Measurements from ENCODE around the gene CALCA. TPM values are rescaled to one million over a fixed set of nuclear protein-coding genes. Genes with fewer than 3 reads are reported as not detected.

The CALCA gene
- total and polyA plus RNA-seq, 2 of the 8 experiments (the other 6 are each of a cell fraction or from before 2014, with no cell fraction given): 0.50 to 0.73 TPM

DNA sequence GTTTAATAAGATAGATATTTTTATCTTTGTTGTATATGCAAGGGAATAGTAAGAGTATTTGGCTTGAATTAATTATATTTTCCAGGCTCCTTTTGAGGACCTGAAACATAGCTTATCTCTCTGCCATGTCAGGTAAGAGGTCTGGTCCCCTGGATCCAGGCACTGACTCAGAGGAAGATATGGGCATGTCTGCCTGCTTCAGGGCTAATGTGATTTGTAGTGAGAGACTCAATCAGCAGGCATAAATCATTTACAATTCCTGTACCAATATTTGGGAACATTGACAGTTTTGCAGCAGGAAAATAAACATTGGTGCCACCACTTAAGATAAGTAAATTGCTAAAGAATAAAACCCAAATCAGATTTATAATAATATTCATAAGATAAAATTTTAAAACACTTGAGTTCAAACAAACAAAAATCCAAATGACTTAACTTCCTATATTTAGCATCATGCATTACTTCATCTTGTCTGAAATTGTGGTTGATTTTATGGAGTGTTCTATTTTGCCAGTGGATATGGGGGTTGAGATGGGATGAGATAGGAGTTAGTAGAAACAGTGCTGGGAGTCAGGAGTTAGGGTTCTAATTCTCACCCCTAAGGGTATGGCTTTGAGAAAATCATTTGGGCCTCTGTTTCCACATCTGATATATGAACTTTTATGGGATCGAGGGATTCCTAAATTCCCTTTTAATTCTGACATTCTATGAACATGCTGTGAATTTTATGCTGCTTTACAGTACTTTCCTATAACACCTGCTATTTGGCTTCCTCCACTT is 5.1 kb upstream of the CALCA start:
- Histone ChIP-seq H3K27me3 (replicated peaks in 1 of 4; ENCODE audit: control insufficient read depth in 3 of 4, extremely low read depth in 1 of 4, insufficient read depth in 3 of 4, low read length in 3 of 4) (peaks cover 37 to 54% (median 45%) of the 10 kb centered on the region in 4 experiments), H3K79me2 (ENCODE audit: control insufficient read depth in 1 of 2, insufficient read depth in 2 of 2, low read length in 2 of 2) (no peaks in the 10 kb centered on the region), H2BK120ac (replicated peaks; ENCODE audit: low read depth, low read length) (no peak overlapping the region), H2BK20ac (ENCODE audit: low read length) (no peak overlapping the region), H3K23me2 (ENCODE audit: low read depth, low read length) (peaks cover 7% of the 10 kb centered on the region; the same call in 1 of the 2 replicates), H4K8ac (ENCODE audit: extremely low read depth, insufficient read depth, low read length) (no peak overlapping the region), H3K27ac (ENCODE audit: low read depth, low read length) (no peak overlapping the region), H3K56ac (replicated peaks; ENCODE audit: insufficient read length, low read depth, low read length) (no peak overlapping the region), H3K4me2 (ENCODE audit: insufficient read depth in 1 of 2, low read depth in 2 of 2, low read length in 2 of 2) (no peak overlapping the region), H2AK5ac (ENCODE audit: low read depth, low read length) (no peak overlapping the region), H3K4me1 (replicated peaks in 1 of 4; ENCODE audit: control insufficient read depth in 3 of 4, insufficient read depth in 4 of 4, low read length in 3 of 4) (peaks cover 8 to 17% (median 13%) of the 10 kb centered on the region in 4 experiments), H3K36me3 (ENCODE audit: control insufficient read depth in 2 of 4, insufficient read depth in 4 of 4, low read length in 3 of 4) (no peaks in the 10 kb centered on the region), H3K14ac (ENCODE audit: insufficient read length) (no peak overlapping the region), H3K4me3 (ENCODE audit: extremely low read depth in 1 of 4, insufficient read depth in 2 of 4, low read depth in 3 of 4, low read length in 4 of 4) (no peak overlapping the region), H3K9me3 (ENCODE audit: insufficient read depth in 2 of 2, low read depth in 1 of 2, low read length in 1 of 2) (no peaks in the 10 kb centered on the region), H3K4ac (replicated peaks; ENCODE audit: insufficient read length, low read depth, low read length) (no peak overlapping the region), H2BK5ac (ENCODE audit: low read depth, low read length) (no peak overlapping the region), H3K9ac (replicated peaks in 1 of 4; ENCODE audit: extremely low read depth in 1 of 4, low read depth in 3 of 4, low read length in 3 of 4) (no peak overlapping the region), H4K91ac (replicated peaks; ENCODE audit: insufficient read length, low read length) (no peak overlapping the region), H4K20me1 (replicated peaks in 1 of 2; ENCODE audit: control insufficient read depth in 1 of 2, insufficient read depth in 2 of 2, low read length in 2 of 2) (peaks cover 3 to 10% of the 10 kb centered on the region in 2 experiments), H3K23ac (ENCODE audit: insufficient read length) (no peak overlapping the region), H2BK12ac (ENCODE audit: low read depth, low read length) (no peak overlapping the region), H2BK15ac (ENCODE audit: low read length) (no peak overlapping the region), H4K5ac (ENCODE audit: insufficient read length, low read depth, low read length) (no peak overlapping the region), H3K18ac (ENCODE audit: extremely low read depth, low read length) (no peak overlapping the region), H2AFZ (ENCODE audit: low read length) (no peak overlapping the region), H3K79me1 (ENCODE audit: low read depth, low read length) (no peaks in the 10 kb centered on the region)
- CTCF ChIA-PET (ENCODE audit: partially characterized antibody): interaction anchor here (1.0 to 5.4 kb wide), 4 partner anchors 28 to 98 kb away, joined by 3 to 75 read pairs (median 42); no protein-coding TSS in a partner anchor
- TF ChIP-seq KDM4A (IDR thresholded peaks at IDR 0.05; ENCODE audit: low read depth, low read length, severe bottlenecking) (no peak), ZNF274 (IDR thresholded peaks at IDR 0.05; ENCODE audit: borderline replicate concordance, extremely low read depth, low read length) (no peak), TEAD4 (IDR thresholded peaks at IDR 0.05; ENCODE audit: low read depth, low read length) (no peak), TCF12 (IDR thresholded peaks at IDR 0.05; ENCODE audit: low read depth, low read length) (no peak), TAF7 (optimal IDR thresholded peaks at IDR 0.05; ENCODE audit: borderline replicate concordance, low read depth, low read length) (no peak), RXRA (IDR thresholded peaks at IDR 0.05; ENCODE audit: insufficient read depth, low read depth, low read length) (no peak), YY1 (IDR thresholded peaks at IDR 0.05; ENCODE audit: low read depth, low read length) (no peak), RBBP5 (IDR thresholded peaks at IDR 0.05; ENCODE audit: borderline replicate concordance, low read depth, low read length) (no peak)
- TF ChIP-seq, protein P1, sequence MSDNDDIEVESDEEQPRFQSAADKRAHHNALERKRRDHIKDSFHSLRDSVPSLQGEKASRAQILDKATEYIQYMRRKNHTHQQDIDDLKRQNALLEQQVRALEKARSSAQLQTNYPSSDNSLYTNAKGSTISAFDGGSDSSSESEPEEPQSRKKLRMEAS (IDR thresholded peaks at IDR 0.05): no peak
- no peak for DNase-seq (ENCODE audit: low read depth in 1 of 2, low spot score in 2 of 2)
- WGBS, 2 experiments (ENCODE audit: extremely low coverage in 1 of 2, insufficient coverage in 1 of 2, insufficient read length in 1 of 2, insufficient replicate concordance in 2 of 2, low coverage in 1 of 2, low lambda C conversion rate in 2 of 2, missing lambda C conversion rate in 1 of 2): 69% methylated on average over 1 of the region's 1 CpG; no CpG with 5 or more reads in 1 of the 2 experiments
- POLR2A ChIA-PET (ENCODE audit: partially characterized antibody): no interaction called here
- no peak for FAIRE-seq
